Astrocyte (in vitro differentiated cells and primary cell): ENCODE data around the gene LRRC3.

Source experiments
- CTCF ChIP-seq: IDR thresholded peaks from 2 replicates; pipeline ENCODE4 v1.5.1; 2011; ENCODE audit warnings: low read depth, mild to moderate bottlenecking, inconsistent platforms, low read length, moderate library complexity; ENCODE audit not compliant: insufficient read depth
- EZH2 ChIP-seq: IDR thresholded peaks from 2 replicates; pipeline ENCODE4 v1.6.1; 2012; ENCODE audit warnings: mild to moderate bottlenecking, low read length, inconsistent platforms; ENCODE audit not compliant: insufficient read depth

- no peak for TF ChIP-seq CTCF
- TF ChIP-seq EZH2, result no peak
These were observed 18.4 kb upstream of the LRRC3 start for GRCh38 chr21:44436958-44437357.
